ENCODE measurements around the gene SPACA6. TPM values are rescaled to one million over a fixed set of nuclear protein-coding genes. Genes with fewer than 3 reads are reported as not detected.
"Not testable (repeated sequence)": the region's sequence is repeated elsewhere in the genome, so short reads cannot be mapped to it uniquely, and the experiment has no call there.

SPACA6 gene
- total RNA-seq, 2 donors from 2014 or later: 3.6 to 7.5 TPM

DNA sequence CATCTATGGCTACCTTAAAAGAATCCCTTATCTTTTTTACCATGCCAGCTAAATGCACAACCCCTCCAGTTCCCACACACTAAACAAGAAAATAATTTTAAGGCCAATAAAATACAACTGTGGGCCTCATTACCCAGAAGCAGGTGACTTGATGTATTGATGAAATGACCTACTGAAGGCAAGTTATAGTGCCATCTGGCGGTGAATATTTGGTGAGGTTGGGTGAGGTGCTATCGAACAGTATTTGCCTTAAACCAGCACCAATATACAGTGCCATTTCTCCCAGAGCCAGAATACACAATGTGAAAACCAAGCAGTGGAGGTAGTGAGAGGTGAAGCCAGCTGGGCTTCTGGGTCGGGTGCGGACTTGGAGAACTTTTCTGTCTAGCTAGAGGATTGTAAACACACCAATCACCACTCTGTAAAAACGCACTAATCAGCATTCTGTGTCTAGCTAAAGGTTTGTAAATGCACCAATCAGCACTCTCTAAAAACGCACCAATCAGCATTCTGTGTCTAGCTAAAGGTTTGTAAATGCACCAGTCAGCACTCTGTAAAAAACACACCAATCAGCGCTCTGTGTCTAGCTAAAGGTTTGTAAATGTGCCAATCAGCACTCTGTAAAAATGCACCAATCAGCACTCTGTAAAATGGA is 17.1 kb upstream of the SPACA6 start:
- ATAC-seq (replicated peaks in 1 of 2); H3K36me3 Mint-ChIP-seq (ENCODE audit: insufficient read depth in 2 of 2); DNase-seq; H3K9me3 Mint-ChIP-seq: not testable (repeated sequence)
- Mint-ChIP-seq H3K27me3 (ENCODE audit: low read depth) (peaks cover 13% of the 10 kb centered on the region), H3K4me1 (ENCODE audit: low read depth) (peaks cover 18% of the 10 kb centered on the region), H3K27ac (peak overlapping the region; percentile 85), H3K4me3 (peak overlapping the region in 1 of 2 donors; percentile 74)

DNA sequence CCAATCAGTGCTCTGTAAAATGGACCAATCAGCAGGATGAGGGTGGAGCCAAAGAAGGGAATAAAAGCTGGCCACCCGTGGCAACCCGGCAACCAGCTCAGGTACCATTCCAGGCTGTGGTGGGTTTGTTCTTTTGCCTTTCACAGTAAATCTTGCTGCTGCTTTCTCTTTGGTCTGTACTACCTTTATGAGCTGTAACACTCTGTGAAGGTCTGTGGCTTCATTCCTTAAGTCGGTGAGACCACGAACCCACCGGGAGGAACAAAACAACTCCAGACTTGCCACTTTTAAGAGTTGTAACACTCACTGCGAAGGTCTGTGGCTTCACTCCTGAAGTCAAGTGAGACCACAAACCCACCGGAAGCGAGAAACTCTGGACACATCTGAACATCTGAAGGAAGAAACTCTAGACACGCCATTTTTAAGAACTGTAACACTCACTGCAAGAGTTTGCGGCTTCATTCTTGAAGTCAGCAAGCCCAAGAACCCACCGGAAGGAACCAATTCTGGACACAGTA is 16.5 kb upstream of the SPACA6 start:
- ATAC-seq (replicated peaks in 1 of 2): peak; percentile 91
- peak overlapping the region; percentile 85 for H3K27ac Mint-ChIP-seq

DNA sequence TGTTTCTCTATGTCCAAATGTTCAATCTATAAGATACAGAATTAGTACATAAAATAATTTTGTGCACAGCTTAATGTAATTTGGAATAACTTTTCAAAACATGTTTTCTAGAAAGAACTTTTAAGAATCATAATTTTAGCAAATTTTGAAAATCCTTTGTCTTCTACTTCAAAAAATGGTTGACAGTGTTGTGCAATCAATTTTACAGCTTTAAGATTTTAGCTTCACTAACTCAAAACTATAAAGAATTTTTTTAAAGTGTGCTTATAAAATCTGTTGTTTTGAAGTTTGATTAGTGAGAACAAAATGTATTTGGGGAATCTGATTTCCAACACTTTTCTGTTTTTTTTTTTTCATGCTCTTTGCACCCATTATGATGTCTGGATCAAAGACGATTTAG is 12.7 kb upstream of the SPACA6 start:
- peaks cover 8% of the 10 kb centered on the region for H3K27me3 Mint-ChIP-seq (ENCODE audit: low read depth)
- H3K4me3 Mint-ChIP-seq: no peak overlapping the region
- no peak for DNase-seq
- H3K9me3 Mint-ChIP-seq: peaks cover 2 to 12% of the 10 kb centered on the region in 2 donors
- H3K4me1 Mint-ChIP-seq (ENCODE audit: low read depth): peaks cover 18% of the 10 kb centered on the region
- ATAC-seq (replicated peaks in 1 of 2): no peak
- peaks cover 0 to 11% of the 10 kb centered on the region in 2 donors for H3K36me3 Mint-ChIP-seq (ENCODE audit: insufficient read depth in 2 of 2)
- no peak overlapping the region for H3K27ac Mint-ChIP-seq

More for the DNA sequence above, 16.5 kb upstream of the SPACA6 start:
- Mint-ChIP-seq H3K4me3 (peak overlapping the region; percentile 15 to 74), H3K36me3 (ENCODE audit: insufficient read depth in 2 of 2) (peaks cover 2 to 7% of the 10 kb centered on the region in 2 donors), H3K27me3 (ENCODE audit: low read depth) (peaks cover 13% of the 10 kb centered on the region), H3K9me3 (peaks cover 0 to 9% of the 10 kb centered on the region in 2 donors), H3K4me1 (ENCODE audit: low read depth) (peaks cover 18% of the 10 kb centered on the region)
- DNase-seq: peak; percentile 47 to 50

DNA sequence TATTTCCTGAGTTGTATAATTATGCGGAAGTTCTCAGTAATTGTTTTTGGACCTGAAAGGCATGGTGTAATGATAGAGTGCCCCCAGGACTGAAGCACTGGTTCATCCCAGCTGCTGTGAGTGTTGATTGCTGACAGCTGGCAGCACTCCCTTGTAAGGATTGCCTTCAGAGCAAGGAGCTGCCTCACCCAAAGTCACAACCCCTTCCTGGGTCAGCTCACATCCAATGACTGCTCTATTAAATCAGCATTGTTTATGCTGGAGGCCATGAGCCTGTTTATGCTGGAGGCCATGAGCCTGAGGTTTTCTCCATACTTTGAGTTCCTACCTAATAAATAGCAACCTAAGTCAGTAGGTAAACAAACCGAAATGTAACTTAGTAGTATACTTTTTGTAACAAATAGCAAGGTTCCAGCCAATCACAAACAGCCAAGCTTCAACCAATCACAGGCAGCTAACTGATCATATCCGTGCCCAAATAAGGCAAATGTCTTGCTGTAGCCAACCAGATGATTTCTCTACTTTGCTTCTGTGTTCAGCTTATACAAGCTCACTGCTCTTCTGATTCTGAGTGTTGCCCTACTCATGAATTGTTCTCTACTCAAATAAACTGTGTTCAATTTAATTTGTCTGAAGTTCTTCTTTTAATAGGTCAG is 11.7 kb upstream of the SPACA6 start:
- Mint-ChIP-seq H3K27ac (no peak overlapping the region), H3K36me3 (ENCODE audit: insufficient read depth in 2 of 2) (peaks cover 0 to 6% of the 10 kb centered on the region in 2 donors), H3K27me3 (ENCODE audit: low read depth) (peaks cover 8% of the 10 kb centered on the region), H3K9me3 (peaks cover 2 to 8% of the 10 kb centered on the region in 2 donors), H3K4me1 (ENCODE audit: low read depth) (peaks cover 9% of the 10 kb centered on the region), H3K4me3 (no peak overlapping the region)
- ATAC-seq (replicated peaks in 1 of 2) (no peak), DNase-seq (no peak)

DNA sequence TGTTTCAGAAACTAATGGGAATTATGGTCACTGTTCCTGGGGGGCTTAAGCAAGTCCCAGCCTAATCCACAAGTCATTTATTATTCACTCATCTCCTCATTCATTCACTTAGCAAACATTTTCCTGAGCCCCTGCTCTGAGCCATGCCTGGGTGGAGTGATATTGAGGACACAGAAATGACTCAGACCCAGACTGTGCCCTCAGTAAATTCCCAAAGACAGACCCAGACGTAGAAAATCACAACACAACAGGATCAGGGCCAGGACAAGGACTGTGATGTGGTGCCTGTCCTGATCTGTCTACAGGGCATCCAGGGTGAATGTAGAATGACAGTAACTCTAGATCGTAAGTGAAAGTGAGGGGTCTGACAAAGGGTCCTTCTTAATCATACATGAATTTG is 7.0 kb upstream of the SPACA6 start:
- peaks cover 18% of the 10 kb centered on the region for H3K27me3 Mint-ChIP-seq (ENCODE audit: low read depth)
- no peak overlapping the region for H3K4me3 Mint-ChIP-seq
- no peak for DNase-seq
- H3K27ac Mint-ChIP-seq: no peak overlapping the region
- H3K36me3 Mint-ChIP-seq (ENCODE audit: insufficient read depth in 2 of 2): peaks cover 4 to 10% of the 10 kb centered on the region in 2 donors
- H3K4me1 Mint-ChIP-seq (ENCODE audit: low read depth): peaks cover 17% of the 10 kb centered on the region
- no peak for ATAC-seq (replicated peaks in 1 of 2)
- H3K9me3 Mint-ChIP-seq: peaks cover 2 to 8% of the 10 kb centered on the region in 2 donors

DNA sequence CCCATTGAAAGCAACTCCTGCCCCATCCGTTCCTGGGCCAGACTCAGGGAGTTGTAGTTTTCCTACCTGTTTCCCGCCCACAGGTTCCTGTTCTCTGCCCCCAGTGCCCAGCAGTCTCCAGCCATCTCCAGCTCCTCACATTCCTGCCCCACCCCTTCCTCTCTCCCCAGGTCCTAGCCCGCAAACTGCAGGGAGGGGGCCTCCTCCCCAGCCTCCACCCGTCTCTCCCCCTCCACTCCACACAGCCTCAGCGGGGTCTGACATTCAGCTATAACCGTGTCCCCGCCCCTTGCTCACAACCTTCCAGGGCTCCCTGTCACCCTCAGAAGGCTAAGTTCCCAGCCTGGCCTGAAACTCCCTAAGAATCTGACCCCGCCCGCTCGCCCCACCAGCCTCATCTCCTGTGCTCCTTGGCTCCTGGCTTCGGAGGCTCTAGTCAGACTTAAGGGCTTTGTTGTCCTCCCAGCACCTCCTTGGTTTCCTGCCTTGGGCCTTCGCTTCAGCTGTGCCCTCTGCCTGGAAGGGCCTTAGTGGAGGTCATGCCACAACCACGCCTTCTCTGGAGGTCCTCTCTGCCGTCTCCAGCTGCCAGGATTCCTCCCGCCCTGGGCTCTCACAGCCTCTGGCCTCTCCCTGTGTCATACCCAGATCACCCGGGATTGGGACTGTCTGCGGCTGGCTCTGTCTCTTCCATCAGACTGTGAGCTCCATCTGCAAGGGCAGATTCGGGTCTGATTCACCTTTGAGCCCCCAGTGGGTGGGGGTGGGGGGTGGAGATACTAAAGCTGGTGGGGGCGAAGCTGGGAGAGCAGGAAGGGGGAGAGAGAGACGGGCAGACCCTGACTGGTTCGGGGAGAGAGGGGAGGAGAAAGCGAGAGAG is 5.1 kb upstream of the SPACA6 start:
- peak overlapping the region; percentile 81 to 83 for H3K4me3 Mint-ChIP-seq
- peaks cover 2 to 8% of the 10 kb centered on the region in 2 donors for H3K9me3 Mint-ChIP-seq
- peaks cover 18% of the 10 kb centered on the region for H3K27me3 Mint-ChIP-seq (ENCODE audit: low read depth)
- H3K27ac Mint-ChIP-seq: peak overlapping the region; percentile 66
- peaks cover 25% of the 10 kb centered on the region for H3K4me1 Mint-ChIP-seq (ENCODE audit: low read depth)
- no peak for DNase-seq
- no peak for ATAC-seq (replicated peaks in 1 of 2)
- H3K36me3 Mint-ChIP-seq (ENCODE audit: insufficient read depth in 2 of 2): peaks cover 4 to 10% of the 10 kb centered on the region in 2 donors

DNA sequence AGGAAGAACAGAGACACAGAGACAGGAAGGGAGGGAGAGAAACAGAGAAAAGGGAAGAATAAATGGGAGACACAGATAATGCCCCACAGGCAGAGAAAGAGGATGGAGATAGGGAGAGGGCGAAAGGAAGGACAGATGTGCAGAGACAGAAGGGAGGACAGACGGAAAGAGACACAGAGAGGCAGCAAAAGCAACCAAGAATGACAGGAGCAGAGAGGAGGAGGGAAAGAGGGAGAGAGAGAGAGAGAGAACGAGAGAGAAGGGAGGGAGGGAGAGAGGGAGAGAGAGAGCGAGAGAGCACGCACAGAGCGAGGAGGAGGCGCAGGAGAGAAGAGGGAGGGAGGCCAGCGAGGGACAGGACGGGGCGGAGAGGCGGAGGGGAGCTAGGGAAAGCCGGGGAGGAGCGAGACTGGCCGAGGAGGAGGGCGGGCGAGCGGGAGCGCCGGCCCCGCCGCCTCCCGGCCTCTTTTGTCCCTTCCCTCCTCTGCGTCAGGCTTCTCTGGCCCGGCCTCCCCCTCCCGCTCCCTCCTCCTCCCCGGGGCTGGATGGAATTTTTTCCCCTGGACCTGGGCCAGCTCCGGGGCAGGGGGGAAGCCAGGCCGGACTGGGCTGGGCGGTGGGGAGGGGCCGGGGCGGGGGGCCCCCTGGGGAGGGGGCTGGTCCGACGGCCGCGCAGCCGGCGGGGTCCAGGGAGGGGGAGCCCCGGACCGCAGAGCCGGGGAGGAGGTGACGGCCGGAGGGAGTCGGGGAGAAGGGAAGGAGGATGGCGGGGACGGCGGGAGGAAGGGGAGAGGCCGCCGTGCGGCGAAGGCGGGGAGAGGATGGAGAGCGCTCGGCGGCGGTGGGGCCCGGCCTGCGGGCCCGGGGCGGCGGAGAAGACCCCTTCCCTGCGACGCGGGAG is 4.2 kb upstream of the SPACA6 start:
- H3K4me1 Mint-ChIP-seq (ENCODE audit: low read depth): peaks cover 26% of the 10 kb centered on the region
- H3K36me3 Mint-ChIP-seq (ENCODE audit: insufficient read depth in 2 of 2): peaks cover 4 to 8% of the 10 kb centered on the region in 2 donors
- peaks cover 2 to 8% of the 10 kb centered on the region in 2 donors for H3K9me3 Mint-ChIP-seq
- ATAC-seq (replicated peaks in 1 of 2): peak; percentile 31 to 53
- DNase-seq: peak; percentile 29 to 52
- peak overlapping the region; percentile 66 for H3K27ac Mint-ChIP-seq
- H3K27me3 Mint-ChIP-seq (ENCODE audit: low read depth): peaks cover 18% of the 10 kb centered on the region
- H3K4me3 Mint-ChIP-seq: peak overlapping the region; percentile 81 to 83

DNA sequence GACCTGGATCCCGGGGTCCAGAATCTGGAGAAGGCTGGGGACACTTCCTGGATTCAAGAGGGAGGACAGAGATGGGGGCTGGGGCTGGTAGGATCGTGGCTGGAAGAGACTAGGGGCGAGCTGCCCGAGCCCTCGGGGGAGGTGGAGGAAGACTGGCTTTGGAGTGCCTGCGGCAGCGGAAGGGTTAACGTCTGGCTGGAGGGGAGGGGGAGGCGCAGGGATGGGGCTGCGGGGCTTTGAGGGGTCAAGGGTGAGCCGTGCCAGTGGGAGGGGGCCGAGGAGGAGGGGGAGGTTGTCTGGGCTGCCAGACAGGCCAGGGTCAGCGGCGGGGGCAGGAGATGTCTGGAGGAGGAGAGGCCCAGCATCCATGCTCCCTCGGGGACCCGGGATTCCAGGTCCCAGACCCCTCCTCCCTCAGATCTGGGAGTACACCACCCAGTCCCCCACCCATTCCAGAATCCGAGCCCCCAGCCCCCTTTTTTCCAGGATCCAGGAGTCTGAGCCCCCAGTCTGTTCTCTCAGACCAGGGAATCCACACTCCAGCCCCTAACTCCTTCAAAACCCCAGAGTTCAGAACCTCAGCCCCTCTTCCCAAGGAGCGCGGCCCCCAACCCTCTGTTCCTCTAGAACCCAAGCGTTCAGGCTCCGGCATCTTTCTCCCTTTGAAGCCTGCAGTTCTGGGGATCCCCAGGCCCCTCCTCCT is 3.2 kb upstream of the SPACA6 start:
- DNase-seq: no peak
- peaks cover 0 to 5% of the 10 kb centered on the region in 2 donors for H3K9me3 Mint-ChIP-seq
- peaks cover 18% of the 10 kb centered on the region for H3K27me3 Mint-ChIP-seq (ENCODE audit: low read depth)
- peaks cover 26% of the 10 kb centered on the region for H3K4me1 Mint-ChIP-seq (ENCODE audit: low read depth)
- peak in 1 of 2 donors; percentile 17 for ATAC-seq (replicated peaks in 1 of 2)
- H3K4me3 Mint-ChIP-seq: peak overlapping the region; percentile 94 to 95
- H3K27ac Mint-ChIP-seq: peak overlapping the region; percentile 95
- peaks cover 4 to 7% of the 10 kb centered on the region in 2 donors for H3K36me3 Mint-ChIP-seq (ENCODE audit: insufficient read depth in 2 of 2)

DNA sequence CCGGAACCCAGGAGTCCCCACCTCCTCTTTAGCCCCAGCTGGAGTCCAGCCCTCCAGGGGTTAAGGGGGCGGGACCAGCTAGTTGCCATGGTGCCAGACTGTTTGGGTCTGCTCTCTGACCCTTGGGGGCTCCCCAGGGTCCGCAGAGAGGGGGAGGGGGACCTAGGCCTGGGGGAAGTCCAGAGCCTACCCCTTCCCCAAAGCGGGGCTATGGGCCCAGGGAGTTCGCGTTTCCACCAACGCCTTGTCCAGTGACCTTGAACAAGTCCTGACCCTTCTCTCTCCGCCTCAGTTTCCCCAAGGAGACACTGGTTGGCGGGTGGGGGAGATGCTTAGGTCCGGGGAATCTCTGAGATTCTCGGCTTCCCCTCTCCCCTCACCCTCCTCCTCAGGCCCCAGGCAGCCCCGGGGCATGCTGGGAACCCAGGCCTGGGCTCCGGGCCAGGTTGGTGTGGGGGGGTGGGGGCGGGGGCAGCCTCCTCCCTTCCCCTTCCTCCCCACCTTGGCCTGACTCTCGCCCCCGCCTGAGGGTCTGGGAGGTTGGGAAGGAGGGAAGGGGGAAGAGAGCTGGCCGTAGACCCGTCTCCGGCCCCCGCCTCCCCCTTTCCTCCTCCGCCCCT is 2.6 kb upstream of the SPACA6 start:
- H3K27me3 Mint-ChIP-seq (ENCODE audit: low read depth): peaks cover 18% of the 10 kb centered on the region
- peak overlapping the region; percentile 95 for H3K27ac Mint-ChIP-seq
- H3K9me3 Mint-ChIP-seq: peaks cover 0 to 3% of the 10 kb centered on the region in 2 donors
- peak overlapping the region; percentile 94 to 95 for H3K4me3 Mint-ChIP-seq
- peak; percentile 79 to 83 for DNase-seq
- H3K36me3 Mint-ChIP-seq (ENCODE audit: insufficient read depth in 2 of 2): peaks cover 4 to 5% of the 10 kb centered on the region in 2 donors
- H3K4me1 Mint-ChIP-seq (ENCODE audit: low read depth): peaks cover 26% of the 10 kb centered on the region
- ATAC-seq (replicated peaks in 1 of 2): peak; percentile 88 to 91

DNA sequence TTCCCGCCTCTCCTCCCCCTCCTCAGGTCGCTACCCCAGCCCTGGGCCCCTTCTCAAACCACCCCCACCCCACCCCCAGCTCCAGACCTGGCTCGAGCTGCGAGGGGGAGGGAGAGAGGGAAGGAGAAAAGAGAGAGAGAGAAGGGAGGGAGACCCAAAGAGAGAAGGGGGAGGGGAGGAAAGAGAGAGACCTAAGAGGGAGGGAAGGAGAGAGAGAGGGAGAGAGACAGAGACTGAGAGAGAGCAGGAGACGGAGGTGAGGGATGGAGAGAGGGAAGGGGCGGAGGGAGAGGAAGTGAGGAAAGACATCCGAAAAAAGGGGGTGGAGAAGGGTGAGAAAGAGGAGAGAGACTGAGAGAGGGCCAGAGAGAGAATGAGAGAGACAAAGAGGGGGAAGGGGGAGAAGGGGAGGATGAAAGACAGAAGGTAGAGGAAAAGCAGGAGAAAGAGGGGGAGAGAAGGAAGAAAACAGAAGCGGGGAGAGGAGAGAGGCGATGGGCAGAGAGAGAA is 2.0 kb upstream of the SPACA6 start:
- Mint-ChIP-seq H3K4me3 (peak overlapping the region; percentile 78 to 81), H3K4me1 (ENCODE audit: low read depth) (peaks cover 26% of the 10 kb centered on the region), H3K36me3 (ENCODE audit: insufficient read depth in 2 of 2) (peaks cover 4 to 5% of the 10 kb centered on the region in 2 donors), H3K9me3 (no peaks in the 10 kb centered on the region), H3K27me3 (ENCODE audit: low read depth) (peaks cover 18% of the 10 kb centered on the region), H3K27ac (peak overlapping the region; percentile 94)
- DNase-seq (no peak), ATAC-seq (replicated peaks in 1 of 2) (no peak)
